GM19395 (cell line): ENCODE data around the gene KIF19.
"Not testable (repeated sequence)": the region's sequence is repeated elsewhere in the genome, so short reads cannot be mapped to it uniquely, and the experiment has no call there.

ENCODE experiments used
- ATAC-seq: cut with Tn5 transposase; IDR thresholded peaks from one replicate; pipeline ENCODE4 v1.9.1; 2021; ENCODE audit warnings: mild to moderate bottlenecking, moderate library complexity; ENCODE audit not compliant: unreplicated experiment

KIF19 gene

DNA sequence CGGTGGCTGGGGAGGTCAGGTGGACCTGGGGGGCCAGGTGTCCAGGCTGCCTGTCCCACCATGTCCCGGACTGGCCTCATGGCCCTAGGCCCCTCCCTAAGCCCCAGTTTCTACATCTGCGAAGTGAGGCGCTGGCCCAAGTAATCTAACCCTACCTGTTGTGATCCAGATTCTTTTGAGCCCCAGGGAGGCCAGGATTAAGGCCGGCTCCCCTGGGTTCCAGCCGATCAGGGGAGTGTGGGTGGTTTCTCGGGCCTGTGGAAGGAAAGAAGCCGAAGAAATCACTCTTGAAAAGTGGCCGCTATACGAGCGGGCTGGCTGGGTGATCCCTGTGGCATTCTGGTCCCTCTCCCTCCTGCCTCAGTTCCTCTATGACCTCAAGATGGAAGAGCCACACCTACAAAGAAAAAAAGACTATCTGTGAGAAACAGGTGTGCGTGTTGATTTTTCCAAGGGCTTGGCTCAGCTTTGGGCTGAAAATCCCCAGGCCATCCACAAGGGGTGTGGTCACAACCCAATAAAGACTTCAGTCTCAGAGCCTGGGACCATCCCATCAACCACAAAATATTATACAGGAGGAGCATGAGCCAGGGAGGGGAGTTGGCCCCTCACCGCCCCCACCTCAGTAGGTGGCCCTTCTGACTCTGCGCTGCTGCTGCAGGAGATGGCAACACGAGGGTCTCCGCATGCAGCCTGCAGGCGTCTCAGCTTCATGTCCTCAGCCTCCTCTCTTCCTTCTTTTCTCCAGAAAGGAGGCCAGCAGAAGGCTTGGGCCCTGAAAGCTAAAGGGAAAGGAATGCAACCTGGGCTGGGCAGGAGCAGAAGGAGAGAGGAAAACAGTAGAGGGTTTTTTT lies 61.6 kb downstream of the KIF19 start:
- ATAC-seq, result no peak

- no peak for ATAC-seq
Observed at GRCh38 chr17:74389084-74389753, 63.2 kb downstream of the KIF19 start.

GRCh38 chr17:74389937-74390679 lies 64.1 kb downstream of the KIF19 start:
- ATAC-seq, result no peak

- ATAC-seq, result no peak
Observed at GRCh38 chr17:74390680-74391653, 64.9 kb downstream of the KIF19 start.

DNA sequence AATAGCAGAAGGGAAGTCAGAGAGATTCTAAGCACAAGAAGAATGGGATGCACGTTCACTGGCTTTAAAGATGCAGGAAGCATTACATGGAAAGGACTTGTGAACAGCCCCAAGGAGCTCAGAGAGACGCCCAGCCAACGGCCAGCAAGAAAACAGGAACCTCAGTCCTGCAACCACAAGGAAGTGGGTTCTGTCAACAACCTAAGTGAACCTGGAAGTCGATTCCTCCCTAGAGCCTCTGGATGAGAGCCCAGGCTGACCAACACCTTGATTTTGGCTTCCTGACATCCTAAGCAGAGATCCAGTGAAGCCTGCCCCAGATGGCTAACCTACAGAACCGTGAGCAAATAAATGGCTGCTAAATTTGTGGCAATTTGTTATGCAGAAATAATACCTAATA lies 65.7 kb downstream of the KIF19 start:
- no peak for ATAC-seq

DNA sequence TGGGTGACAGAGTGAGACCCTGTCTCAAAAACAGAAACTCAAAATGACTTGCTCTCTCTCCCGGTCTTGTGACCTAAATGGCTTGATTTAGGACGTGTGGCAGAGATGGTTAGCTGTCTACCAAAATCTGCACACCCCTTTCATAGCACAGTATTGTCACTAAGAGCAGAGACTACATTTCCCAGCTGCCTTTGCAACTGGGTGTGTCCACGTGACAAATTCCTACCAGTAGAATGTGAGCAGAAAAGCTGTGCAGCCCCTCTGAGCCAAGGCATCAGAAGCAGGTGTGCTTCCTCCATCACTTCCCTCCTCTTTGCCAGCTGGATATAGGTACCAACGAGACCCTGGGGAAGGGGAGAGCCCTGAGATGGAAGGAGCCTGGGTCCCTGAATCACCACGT lies 66.8 kb downstream of the KIF19 start:
- no peak for ATAC-seq

DNA sequence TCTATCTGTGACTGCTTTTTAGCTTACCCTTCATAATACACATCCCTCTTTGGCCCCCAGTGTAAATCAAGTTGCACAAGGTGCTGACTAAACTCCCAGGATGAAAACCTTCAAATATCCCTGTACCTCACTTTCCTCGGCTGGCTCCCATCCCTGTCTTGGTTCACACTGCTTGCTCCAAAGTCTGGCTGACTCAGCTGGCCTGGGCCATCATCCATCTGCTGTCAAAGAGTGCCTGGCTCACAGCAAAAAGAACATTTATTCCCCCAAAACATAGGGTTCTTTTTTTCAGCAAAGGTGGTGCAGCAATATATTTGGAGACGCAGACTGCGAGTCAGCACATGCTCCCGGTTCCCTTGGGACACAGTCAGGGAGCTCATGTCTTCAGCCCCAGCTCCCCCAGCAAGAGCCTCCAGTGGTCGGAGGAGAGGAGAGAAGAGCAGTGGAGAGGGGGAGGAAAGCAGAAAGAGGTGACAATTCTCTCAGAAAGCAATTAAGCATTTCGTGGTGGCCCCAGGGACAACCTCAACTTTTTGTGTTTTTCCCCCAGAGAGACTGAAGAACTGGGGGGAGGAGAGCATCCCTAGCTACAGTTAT lies 67.4 kb downstream of the KIF19 start:
- ATAC-seq, result no peak

DNA sequence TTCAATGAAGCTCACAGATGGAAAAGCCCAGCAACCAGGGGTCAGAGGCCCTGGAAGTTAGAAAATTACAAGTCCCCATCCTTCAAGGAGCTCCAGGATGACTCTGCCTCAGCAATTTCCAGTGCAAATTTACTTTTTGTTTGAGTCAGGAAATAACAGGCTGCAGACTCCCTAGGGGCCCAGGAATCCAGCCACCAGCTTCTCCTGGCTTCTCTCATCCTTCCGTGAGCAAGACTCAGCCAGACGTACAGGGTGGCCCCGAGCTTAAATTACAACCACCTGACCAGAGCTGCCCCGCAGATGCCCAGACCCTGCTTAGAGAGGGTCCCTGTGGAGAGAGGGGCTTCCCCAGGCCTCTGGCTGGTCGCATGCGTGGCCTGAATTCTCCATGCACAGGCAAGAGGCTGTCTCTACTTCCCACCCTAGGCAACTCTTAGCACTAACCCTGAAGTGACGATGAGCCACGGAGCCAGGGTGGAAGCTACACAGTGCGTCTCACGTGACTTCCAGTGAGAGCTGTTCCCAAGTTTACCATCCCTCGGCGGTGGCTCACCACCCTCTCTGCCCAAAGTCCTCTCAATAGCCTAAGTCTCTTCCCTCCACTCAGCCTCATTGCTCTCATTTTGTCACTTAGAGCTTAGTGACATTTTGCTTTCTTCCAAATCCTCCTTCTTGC lies 68.4 kb downstream of the KIF19 start:
- ATAC-seq, result no peak

DNA sequence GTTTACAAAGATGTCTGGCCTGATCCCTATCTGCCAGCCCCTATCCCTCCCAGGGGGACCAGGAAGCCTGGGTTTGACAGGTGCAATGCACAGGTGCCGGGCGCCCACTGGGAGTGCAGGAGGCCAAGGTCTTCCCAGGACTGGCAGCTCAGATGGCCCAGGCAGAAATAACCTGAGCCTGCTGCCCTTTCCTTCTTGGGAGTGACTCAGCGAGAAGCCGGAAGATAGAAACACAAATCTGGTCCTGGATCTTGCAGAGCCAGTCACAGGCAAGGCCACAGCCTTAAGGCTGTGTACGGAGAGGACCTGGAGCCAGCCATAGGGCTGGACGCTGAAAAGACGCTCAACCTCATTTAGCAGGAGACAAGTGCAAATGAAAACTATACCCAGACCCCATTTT lies 69.0 kb downstream of the KIF19 start:
- no peak for ATAC-seq

GRCh38 chr17:74396567-74396966 lies 70.5 kb downstream of the KIF19 start:
- ATAC-seq, result no peak

DNA sequence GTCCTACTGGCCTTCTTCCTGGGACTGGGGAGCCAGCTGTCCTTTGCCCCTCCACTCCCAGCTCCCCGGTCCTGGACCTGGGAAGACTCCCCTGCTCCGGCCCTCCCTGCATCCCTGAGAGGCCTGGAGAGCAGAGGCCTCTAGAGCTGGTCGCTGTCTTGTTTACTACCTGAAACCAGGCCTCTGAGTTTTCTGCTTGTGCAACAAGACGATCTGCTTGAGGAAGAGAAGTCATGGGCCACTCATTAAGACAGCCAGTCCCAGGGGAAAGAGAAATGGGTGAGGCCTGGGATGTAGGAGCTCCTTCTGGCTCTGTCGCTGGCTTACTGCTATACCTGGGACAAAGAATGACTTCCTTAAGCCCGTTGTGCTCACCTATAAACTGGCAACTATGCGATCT lies 76.0 kb downstream of the KIF19 start:
- no peak for ATAC-seq

- no peak for ATAC-seq
Observed at GRCh38 chr17:74403512-74404137, 77.6 kb downstream of the KIF19 start.

- no peak for ATAC-seq
Observed at GRCh38 chr17:74404218-74404617, 78.2 kb downstream of the KIF19 start.

- ATAC-seq, result no peak
Observed at GRCh38 chr17:74404789-74405188, 78.8 kb downstream of the KIF19 start.

GRCh38 chr17:74405311-74405710 lies 79.3 kb downstream of the KIF19 start:
- not testable (repeated sequence) for ATAC-seq
